ENCODE data around the gene DMP1.

The DMP1 gene

DNA sequence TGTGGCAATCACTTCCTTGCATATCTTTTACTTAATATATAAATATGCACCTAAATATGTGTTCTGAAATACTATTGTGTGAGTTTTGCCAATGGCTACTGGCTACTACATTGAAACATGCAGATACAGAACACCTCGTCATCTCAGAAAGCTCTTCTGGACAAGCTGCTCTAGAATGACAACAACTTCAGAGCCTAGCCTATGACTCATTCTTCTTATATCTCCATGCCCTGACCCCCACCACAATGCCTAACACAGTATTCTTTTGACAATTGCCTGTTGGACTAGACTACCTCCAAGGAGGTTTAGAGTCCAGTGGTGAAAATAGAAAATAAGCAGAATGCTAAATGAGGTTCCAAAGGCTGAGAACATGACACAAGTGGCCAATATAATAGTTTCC lies 17.6 kb upstream of the DMP1 start:
- Histone ChIP-seq H3K36me3 (no peaks in the 10 kb centered on the region), H3K4me3 (no peak overlapping the region), H3K27me3 (no peaks in the 10 kb centered on the region), H3K4me1 (peaks cover 0 to 30% (median 13%) of the 10 kb centered on the region in 4 donors), H3K27ac (peak overlapping the region; percentile 23 to 46), H3K9me3 (no peaks in the 10 kb centered on the region)
- no peak for DNase-seq
- intact Hi-C loops (cut with DNase I; ENCODE audit: low total_unique reads), result no loop called here
- TF ChIP-seq, protein P1, sequence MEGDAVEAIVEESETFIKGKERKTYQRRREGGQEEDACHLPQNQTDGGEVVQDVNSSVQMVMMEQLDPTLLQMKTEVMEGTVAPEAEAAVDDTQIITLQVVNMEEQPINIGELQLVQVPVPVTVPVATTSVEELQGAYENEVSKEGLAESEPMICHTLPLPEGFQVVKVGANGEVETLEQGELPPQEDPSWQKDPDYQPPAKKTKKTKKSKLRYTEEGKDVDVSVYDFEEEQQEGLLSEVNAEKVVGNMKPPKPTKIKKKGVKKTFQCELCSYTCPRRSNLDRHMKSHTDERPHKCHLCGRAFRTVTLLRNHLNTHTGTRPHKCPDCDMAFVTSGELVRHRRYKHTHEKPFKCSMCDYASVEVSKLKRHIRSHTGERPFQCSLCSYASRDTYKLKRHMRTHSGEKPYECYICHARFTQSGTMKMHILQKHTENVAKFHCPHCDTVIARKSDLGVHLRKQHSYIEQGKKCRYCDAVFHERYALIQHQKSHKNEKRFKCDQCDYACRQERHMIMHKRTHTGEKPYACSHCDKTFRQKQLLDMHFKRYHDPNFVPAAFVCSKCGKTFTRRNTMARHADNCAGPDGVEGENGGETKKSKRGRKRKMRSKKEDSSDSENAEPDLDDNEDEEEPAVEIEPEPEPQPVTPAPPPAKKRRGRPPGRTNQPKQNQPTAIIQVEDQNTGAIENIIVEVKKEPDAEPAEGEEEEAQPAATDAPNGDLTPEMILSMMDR (IDR thresholded peaks at IDR 0.05), result no peak

DNA sequence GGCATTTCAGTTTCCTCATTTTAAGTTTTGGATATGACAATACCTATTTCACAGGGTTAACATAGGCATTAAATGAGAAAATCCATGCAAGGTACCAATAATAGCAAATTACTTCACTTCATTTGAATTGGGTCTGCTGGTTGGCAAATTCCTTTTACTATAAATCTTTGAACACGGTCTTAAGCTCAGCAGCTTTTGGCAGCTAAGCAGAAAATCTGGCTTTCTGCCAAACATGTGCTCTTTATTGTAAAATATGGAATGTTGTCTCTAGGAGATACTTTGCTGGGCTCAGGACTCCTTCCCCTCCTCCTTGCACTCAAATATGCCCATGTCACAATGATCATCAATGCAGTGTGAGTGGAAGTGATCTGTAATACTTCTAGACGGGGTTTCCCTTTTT lies 16.8 kb upstream of the DMP1 start:
- H3K9me3 ChIP-seq, result no peaks in the 10 kb centered on the region
- peaks cover 0 to 30% (median 13%) of the 10 kb centered on the region in 4 donors for H3K4me1 ChIP-seq
- intact Hi-C loops (cut with DNase I; ENCODE audit: low total_unique reads), result no loop called here
- H3K27ac ChIP-seq, result peak overlapping the region; percentile 23 to 46
- no peaks in the 10 kb centered on the region for H3K27me3 ChIP-seq
- TF ChIP-seq, protein P1 (IDR thresholded peaks at IDR 0.05), result no peak
- no peak overlapping the region for H3K4me3 ChIP-seq
- H3K36me3 ChIP-seq, result no peaks in the 10 kb centered on the region
- DNase-seq, result no peak

DNA sequence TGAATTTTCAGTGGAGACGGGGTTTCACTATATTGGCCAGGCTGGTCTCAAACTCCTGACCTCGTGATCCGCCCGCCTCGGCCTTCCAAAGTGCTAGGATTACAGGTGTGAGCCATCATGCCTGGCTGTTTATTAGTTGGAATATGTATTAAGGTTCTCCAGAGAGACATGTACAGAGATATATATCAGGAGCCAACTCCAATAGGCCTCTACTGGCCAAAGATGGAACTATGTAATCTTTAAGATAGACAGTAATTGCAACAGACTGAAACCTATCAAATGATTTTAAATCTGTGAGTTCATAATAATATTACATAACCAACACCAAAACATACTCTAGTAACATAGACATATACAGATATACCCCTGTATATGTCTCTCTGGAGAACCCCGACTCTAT lies 5.8 kb upstream of the DMP1 start:
- no peaks in the 10 kb centered on the region for H3K36me3 ChIP-seq
- intact Hi-C loops (cut with DNase I; ENCODE audit: low total_unique reads), result no loop called here
- H3K27ac ChIP-seq, result no peak overlapping the region
- H3K4me3 ChIP-seq, result no peak overlapping the region
- H3K4me1 ChIP-seq, result no peaks in the 10 kb centered on the region
- H3K27me3 ChIP-seq, result no peaks in the 10 kb centered on the region
- TF ChIP-seq, protein P1 (IDR thresholded peaks at IDR 0.05), result no peak
- no peaks in the 10 kb centered on the region for H3K9me3 ChIP-seq
- no peak for DNase-seq

DNA sequence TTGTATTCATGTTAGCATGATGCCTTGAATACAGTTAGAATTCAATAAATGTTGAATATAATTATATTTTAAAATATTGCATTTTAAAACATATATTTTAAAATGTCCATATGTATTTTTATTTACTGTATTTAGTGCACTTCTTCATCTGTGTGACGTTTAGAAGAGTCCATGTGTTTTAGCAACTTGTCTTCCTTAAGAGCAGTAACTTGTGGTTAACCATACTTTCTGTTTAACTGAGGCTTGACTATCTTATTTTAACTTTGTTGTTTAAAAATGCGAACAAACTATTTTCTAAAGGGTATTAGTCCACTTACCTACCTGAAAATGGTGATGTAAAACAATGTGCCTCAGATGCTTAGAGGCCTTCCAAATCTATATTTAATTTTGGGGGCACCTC lies 858 bp downstream of the DMP1 start:
- Histone ChIP-seq H3K4me1 (peaks cover 0 to under 1% (median 0%) of the 10 kb centered on the region in 4 donors), H3K4me3 (no peak overlapping the region), H3K36me3 (no peaks in the 10 kb centered on the region), H3K9me3 (no peaks in the 10 kb centered on the region), H3K27ac (no peak overlapping the region), H3K27me3 (no peaks in the 10 kb centered on the region)
- DNase-seq, result no peak
- intact Hi-C loops (cut with DNase I; ENCODE audit: low total_unique reads), result no loop called here
- TF ChIP-seq, protein P1 (IDR thresholded peaks at IDR 0.05), result no peak

DNA sequence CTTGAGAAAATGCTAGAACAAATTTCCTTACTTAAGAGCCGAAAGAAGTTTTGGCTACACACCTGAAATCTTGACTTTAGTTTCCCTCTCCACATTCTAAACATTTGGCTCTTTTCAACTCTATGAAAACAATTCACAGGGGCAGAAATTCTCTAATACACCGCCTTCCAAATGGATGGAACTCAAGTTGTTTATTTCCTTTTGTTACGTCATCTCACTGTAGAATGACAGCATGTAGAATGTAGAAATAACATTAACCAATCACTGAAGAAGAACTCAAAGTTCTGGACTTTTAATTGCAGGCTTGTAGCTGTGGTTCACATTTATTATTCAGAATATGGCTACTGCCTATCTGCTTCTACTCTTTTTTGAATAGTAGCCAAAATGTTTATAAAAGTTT lies 1.9 kb downstream of the DMP1 start:
- intact Hi-C loops (cut with DNase I; ENCODE audit: low total_unique reads), result no loop called here
- Histone ChIP-seq H3K9me3 (no peaks in the 10 kb centered on the region), H3K4me1 (peaks cover 0 to 10% (median 3%) of the 10 kb centered on the region in 4 donors), H3K4me3 (no peak overlapping the region), H3K36me3 (no peaks in the 10 kb centered on the region), H3K27ac (no peak overlapping the region), H3K27me3 (no peaks in the 10 kb centered on the region)
- no peak for DNase-seq
- TF ChIP-seq, protein P1 (IDR thresholded peaks at IDR 0.05), result no peak

DNA sequence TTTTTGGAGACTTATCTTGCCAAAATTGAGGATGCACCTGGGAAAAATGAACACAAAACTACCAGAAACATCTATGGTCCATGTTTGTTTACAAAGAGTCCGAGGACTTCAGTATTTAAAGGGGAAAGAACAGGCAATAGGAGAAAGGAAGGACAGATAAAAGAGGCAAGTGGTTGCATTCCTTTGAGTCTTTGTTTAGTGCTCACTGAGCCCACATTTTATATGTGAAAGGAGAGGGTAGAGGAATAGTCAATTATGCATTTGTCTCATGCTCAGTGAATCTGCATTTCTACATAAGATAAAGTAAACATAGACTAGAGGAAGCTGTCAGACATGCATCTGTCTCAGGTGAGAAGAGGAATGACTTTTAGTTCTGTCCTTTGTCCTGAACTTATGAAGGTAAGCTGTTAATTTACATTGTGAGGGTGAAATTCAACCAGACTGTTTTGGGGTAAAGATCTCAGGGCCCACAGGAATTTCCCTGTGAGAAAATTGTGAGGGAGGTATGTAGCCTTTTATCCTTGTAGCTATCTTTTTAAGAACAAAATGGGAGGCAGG lies 4.5 kb downstream of the DMP1 start:
- Histone ChIP-seq H3K9me3 (no peaks in the 10 kb centered on the region), H3K27me3 (no peaks in the 10 kb centered on the region), H3K4me3 (no peak overlapping the region), H3K4me1 (peaks cover 0 to 37% (median 12%) of the 10 kb centered on the region in 4 donors), H3K36me3 (no peaks in the 10 kb centered on the region), H3K27ac (no peak overlapping the region)
- intact Hi-C loops (cut with DNase I; ENCODE audit: low total_unique reads), result no loop called here
- DNase-seq, result no peak
- TF ChIP-seq, protein P1 (IDR thresholded peaks at IDR 0.05), result no peak
